GM12891 (cell line): Measurements from ENCODE around the gene SLF1.

ENCODE experiments used
- POLR2A ChIP-seq: IDR thresholded peaks from 2 replicates; pipeline ENCODE4 v1.6.1; 2011; ENCODE audit warnings: low read depth, low read length, control low read depth
- POLR2AphosphoS5 ChIP-seq: IDR thresholded peaks from 2 replicates; pipeline ENCODE4 v1.6.1; 2011; ENCODE audit warnings: low read depth, low read length, control low read depth
- POU2F2 ChIP-seq: IDR thresholded peaks from 2 replicates; pipeline ENCODE4 v1.6.1; 2011; ENCODE audit warnings: low read depth, mild to moderate bottlenecking, control low read depth, low read length, moderate library complexity
- TAF1 ChIP-seq: IDR thresholded peaks from 2 replicates; pipeline ENCODE4 v1.6.1; 2011; ENCODE audit warnings: low read depth, low read length, control low read depth

GRCh38 chr5:94691949-94692348 is 73.5 kb downstream of the SLF1 start:
- no peak for TF ChIP-seq TAF1
- TF ChIP-seq POLR2AphosphoS5 = no peak
- TF ChIP-seq POU2F2 = no peak
- TF ChIP-seq POLR2A = no peak
